Peyer's patch (tissue), 4 donors: ENCODE data around the gene ARHGEF33.

Experiments
- CTCF ChIP-seq, 6 experiments: fragments of 450-650 bp in 4 of 6; fragments of 200-600 bp in 2 of 6; sonication (generic) in 1 of 6; IDR thresholded peaks; one replicate each; pipeline ENCODE4 v1.5.1; 2017 to 2019; ENCODE audit warnings: antibody characterized with exemption in 6 of 6, mild to moderate bottlenecking in 3 of 6, moderate library complexity in 1 of 6
- POLR2A ChIP-seq, 2 donors: fragments of 450-650 bp; IDR thresholded peaks; one replicate each; pipeline ENCODE4 v1.5.1; 2017; ENCODE audit warnings: antibody characterized with exemption in 2 of 2, mild to moderate bottlenecking in 2 of 2, moderate library complexity in 2 of 2

GRCh38 chr2:38943784-38944183 is 54.1 kb downstream of the ARHGEF33 start:
- TF ChIP-seq POLR2A (IDR thresholded peaks at IDR 0.05) = no peak
- TF ChIP-seq CTCF (IDR thresholded peaks at IDR 0.05) = no peak
